Measurements from ENCODE around the gene PLA2G4F. TPM values are rescaled to one million over a fixed set of nuclear protein-coding genes. Genes with fewer than 3 reads are reported as not detected.

Gene PLA2G4F
- total RNA-seq, 1 experiment from 2014 or later: 0.05 TPM

DNA sequence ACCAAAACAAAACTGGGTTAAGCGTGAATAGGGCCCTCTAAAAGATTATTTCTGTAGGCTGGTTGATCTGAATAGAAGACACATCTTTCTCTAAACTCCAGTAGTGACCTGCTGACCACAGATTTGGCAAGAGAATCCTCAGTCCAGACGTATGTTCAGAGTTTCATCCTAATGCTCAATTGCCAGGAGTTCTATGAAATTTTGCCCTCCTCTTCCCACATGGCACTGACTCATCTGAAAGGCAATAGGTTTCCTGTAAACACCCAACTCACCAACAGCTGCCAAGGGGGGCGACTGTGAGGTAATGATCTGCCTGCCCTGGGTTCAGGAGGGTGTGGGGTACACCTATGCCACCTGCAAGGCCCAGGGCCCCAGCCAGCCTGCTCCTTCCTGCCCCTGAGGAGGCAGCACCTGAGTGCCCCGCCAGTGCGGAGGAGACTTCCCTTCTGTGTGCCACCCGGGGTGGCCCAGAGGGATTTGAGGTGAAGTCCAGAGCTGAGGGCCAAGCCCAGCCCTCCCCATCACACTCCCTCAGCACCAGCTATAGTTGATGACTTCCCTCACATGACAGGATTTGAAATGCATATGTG lies 53.7 kb downstream of the PLA2G4F start (continued):
- TF ChIP-seq, protein P1, sequence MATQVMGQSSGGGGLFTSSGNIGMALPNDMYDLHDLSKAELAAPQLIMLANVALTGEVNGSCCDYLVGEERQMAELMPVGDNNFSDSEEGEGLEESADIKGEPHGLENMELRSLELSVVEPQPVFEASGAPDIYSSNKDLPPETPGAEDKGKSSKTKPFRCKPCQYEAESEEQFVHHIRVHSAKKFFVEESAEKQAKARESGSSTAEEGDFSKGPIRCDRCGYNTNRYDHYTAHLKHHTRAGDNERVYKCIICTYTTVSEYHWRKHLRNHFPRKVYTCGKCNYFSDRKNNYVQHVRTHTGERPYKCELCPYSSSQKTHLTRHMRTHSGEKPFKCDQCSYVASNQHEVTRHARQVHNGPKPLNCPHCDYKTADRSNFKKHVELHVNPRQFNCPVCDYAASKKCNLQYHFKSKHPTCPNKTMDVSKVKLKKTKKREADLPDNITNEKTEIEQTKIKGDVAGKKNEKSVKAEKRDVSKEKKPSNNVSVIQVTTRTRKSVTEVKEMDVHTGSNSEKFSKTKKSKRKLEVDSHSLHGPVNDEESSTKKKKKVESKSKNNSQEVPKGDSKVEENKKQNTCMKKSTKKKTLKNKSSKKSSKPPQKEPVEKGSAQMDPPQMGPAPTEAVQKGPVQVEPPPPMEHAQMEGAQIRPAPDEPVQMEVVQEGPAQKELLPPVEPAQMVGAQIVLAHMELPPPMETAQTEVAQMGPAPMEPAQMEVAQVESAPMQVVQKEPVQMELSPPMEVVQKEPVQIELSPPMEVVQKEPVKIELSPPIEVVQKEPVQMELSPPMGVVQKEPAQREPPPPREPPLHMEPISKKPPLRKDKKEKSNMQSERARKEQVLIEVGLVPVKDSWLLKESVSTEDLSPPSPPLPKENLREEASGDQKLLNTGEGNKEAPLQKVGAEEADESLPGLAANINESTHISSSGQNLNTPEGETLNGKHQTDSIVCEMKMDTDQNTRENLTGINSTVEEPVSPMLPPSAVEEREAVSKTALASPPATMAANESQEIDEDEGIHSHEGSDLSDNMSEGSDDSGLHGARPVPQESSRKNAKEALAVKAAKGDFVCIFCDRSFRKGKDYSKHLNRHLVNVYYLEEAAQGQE (IDR thresholded peaks at IDR 0.05; ENCODE audit: low read depth): no peak

DNA sequence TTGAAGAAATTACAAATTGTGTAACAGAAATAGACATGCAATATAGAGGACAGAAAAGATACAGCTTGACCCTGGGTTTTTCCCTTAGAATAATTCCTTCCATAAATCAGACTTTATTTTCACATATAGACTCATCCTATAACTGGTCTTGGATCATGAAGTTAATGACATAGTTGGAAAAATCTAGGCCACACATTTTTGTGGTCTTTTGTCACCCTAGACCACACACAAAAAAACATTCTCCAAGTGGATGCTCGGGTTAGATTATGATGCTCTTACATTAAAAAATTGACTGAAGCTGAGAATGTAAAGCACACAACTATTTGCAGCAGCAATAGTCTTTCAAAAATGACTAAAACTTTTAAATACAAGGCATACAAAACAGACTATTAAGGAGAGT lies 54.6 kb downstream of the PLA2G4F start:
- no peak overlapping the region for H3K4me2 ChIP-seq (ENCODE audit: low read length)
- no peak overlapping the region for H2AFZ ChIP-seq (ENCODE audit: low read depth, low read length, poor library complexity, severe bottlenecking)
- no peaks in the 10 kb centered on the region for H3K27me3 ChIP-seq (ENCODE audit: insufficient read depth, low read length)
- H3K9me2 ChIP-seq (ENCODE audit: insufficient read depth): no peaks in the 10 kb centered on the region
- no peaks in the 10 kb centered on the region for H3K4me1 ChIP-seq (ENCODE audit: control insufficient read depth in 1 of 2, insufficient read depth in 2 of 2, low read length in 2 of 2)
- H3K9ac ChIP-seq (ENCODE audit: low read length): no peak overlapping the region
- H4K20me1 ChIP-seq (ENCODE audit: insufficient read depth): no peaks in the 10 kb centered on the region
- CTCF ChIA-PET: no interaction called here
- DNase-seq (ENCODE audit: low read depth, low spot score) (no peak), ATAC-seq (no peak)
- POLR2A ChIA-PET: no interaction called here
- BruUV-seq (replicated peaks): no TSS peak
- intact Hi-C loops (cut with micrococcal nuclease): no loop called here
- H3K79me2 ChIP-seq (ENCODE audit: insufficient read depth, low read length): no peaks in the 10 kb centered on the region
- H3K9me3 ChIP-seq (ENCODE audit: control insufficient read depth in 1 of 2, insufficient read depth in 1 of 2, low read depth in 1 of 2, low read length in 2 of 2): no peaks in the 10 kb centered on the region
- no peak overlapping the region for H3K4me3 ChIP-seq (replicated peaks in 1 of 2; ENCODE audit: low read depth in 1 of 2, low read length in 2 of 2)
- no peaks in the 10 kb centered on the region for H3K36me3 ChIP-seq (ENCODE audit: control insufficient read depth in 1 of 2, insufficient read depth in 2 of 2, low read length in 2 of 2)
- H3K27ac ChIP-seq (ENCODE audit: low read depth, low read length): no peak overlapping the region
- RAD21 ChIA-PET (ENCODE audit: low non-redundant PET in 1 of 2, low total read pairs in 2 of 2, uncharacterized antibody in 2 of 2, unreplicated experiment in 2 of 2): no interaction called here
- TF ChIP-seq CTCF (IDR thresholded peaks at IDR 0.05 in 2 of 3, conservative IDR thresholded peaks at IDR 0.05 in 1 of 3; ENCODE audit: borderline replicate concordance in 1 of 3, insufficient read depth in 1 of 3, low read depth in 2 of 3, low read length in 2 of 3) (no peak), EZH2phosphoT487 (IDR thresholded peaks at IDR 0.05; ENCODE audit: borderline replicate concordance) (no peak), YY1 (IDR thresholded peaks at IDR 0.05; ENCODE audit: extremely low read depth, insufficient replicate concordance, low read depth, low read length) (no peak), EGR1 (IDR thresholded peaks at IDR 0.05; ENCODE audit: low read depth) (no peak), ELF1 (IDR thresholded peaks at IDR 0.05; ENCODE audit: borderline replicate concordance, low read depth) (no peak), CEBPB (IDR thresholded peaks at IDR 0.05; ENCODE audit: low read depth) (no peak), POLR2A (IDR thresholded peaks at IDR 0.05; ENCODE audit: borderline replicate concordance, extremely low read depth, insufficient read depth, insufficient read length) (no peak), SRF (IDR thresholded peaks at IDR 0.05; ENCODE audit: low read depth) (no peak), ZFX (IDR thresholded peaks at IDR 0.05) (no peak), RAD21 (IDR thresholded peaks at IDR 0.05; ENCODE audit: low read depth) (no peak), EZH2 (IDR thresholded peaks at IDR 0.05) (no peak)
- TF ChIP-seq, protein P1 (IDR thresholded peaks at IDR 0.05; ENCODE audit: low read depth): no peak
- TF ChIP-seq, protein P2, sequence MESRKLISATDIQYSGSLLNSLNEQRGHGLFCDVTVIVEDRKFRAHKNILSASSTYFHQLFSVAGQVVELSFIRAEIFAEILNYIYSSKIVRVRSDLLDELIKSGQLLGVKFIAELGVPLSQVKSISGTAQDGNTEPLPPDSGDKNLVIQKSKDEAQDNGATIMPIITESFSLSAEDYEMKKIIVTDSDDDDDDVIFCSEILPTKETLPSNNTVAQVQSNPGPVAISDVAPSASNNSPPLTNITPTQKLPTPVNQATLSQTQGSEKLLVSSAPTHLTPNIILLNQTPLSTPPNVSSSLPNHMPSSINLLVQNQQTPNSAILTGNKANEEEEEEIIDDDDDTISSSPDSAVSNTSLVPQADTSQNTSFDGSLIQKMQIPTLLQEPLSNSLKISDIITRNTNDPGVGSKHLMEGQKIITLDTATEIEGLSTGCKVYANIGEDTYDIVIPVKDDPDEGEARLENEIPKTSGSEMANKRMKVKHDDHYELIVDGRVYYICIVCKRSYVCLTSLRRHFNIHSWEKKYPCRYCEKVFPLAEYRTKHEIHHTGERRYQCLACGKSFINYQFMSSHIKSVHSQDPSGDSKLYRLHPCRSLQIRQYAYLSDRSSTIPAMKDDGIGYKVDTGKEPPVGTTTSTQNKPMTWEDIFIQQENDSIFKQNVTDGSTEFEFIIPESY (IDR thresholded peaks at IDR 0.05; ENCODE audit: extremely low read depth, insufficient replicate concordance, low read length): no peak

Data from HCT116 (cell line).